Breast epithelium (tissue), 3 donors: ENCODE measurements around the gene ZCCHC17.
"Not testable (repeated sequence)": the region's sequence is repeated elsewhere in the genome, so short reads cannot be mapped to it uniquely, and the experiment has no call there.

Experiments used
- CTCF ChIP-seq, 3 donors: fragments of 450-650 bp; IDR thresholded peaks; one replicate each; pipeline ENCODE4 v1.5.1; 2016 to 2017; ENCODE audit warnings: antibody characterized with exemption in 3 of 3, mild to moderate bottlenecking in 3 of 3, moderate library complexity in 3 of 3
- POLR2A ChIP-seq: fragments of 450-650 bp; IDR thresholded peaks from one replicate; pipeline ENCODE4 v1.6.1; 2016; ENCODE audit warnings: antibody characterized with exemption, mild to moderate bottlenecking, moderate library complexity
- POLR2AphosphoS5 ChIP-seq, 3 donors: sonication (generic); formaldehyde crosslinking; IDR thresholded peaks; one replicate each; pipeline ENCODE4 v1.6.1; 2017; ENCODE audit warnings: antibody characterized with exemption in 3 of 3

- TF ChIP-seq POLR2AphosphoS5 (IDR thresholded peaks at IDR 0.05); CTCF (IDR thresholded peaks at IDR 0.05); POLR2A: not testable (repeated sequence)
These were observed 89.9 kb downstream of the ZCCHC17 start for GRCh38 chr1:31386576-31387243.
